NCI-H748 (cell line): Measurements from ENCODE around the gene TBC1D20.
"Not testable (repeated sequence)": the region's sequence is repeated elsewhere in the genome, so short reads cannot be mapped to it uniquely, and the experiment has no call there.

Experiments
- DNase-seq: peaks from one replicate; lab custom pipeline; 2025; ENCODE audit not compliant: unreplicated experiment; lab: John Stamatoyannopoulos, UW

TBC1D20 gene, protein sequence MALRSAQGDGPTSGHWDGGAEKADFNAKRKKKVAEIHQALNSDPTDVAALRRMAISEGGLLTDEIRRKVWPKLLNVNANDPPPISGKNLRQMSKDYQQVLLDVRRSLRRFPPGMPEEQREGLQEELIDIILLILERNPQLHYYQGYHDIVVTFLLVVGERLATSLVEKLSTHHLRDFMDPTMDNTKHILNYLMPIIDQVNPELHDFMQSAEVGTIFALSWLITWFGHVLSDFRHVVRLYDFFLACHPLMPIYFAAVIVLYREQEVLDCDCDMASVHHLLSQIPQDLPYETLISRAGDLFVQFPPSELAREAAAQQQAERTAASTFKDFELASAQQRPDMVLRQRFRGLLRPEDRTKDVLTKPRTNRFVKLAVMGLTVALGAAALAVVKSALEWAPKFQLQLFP

DNA sequence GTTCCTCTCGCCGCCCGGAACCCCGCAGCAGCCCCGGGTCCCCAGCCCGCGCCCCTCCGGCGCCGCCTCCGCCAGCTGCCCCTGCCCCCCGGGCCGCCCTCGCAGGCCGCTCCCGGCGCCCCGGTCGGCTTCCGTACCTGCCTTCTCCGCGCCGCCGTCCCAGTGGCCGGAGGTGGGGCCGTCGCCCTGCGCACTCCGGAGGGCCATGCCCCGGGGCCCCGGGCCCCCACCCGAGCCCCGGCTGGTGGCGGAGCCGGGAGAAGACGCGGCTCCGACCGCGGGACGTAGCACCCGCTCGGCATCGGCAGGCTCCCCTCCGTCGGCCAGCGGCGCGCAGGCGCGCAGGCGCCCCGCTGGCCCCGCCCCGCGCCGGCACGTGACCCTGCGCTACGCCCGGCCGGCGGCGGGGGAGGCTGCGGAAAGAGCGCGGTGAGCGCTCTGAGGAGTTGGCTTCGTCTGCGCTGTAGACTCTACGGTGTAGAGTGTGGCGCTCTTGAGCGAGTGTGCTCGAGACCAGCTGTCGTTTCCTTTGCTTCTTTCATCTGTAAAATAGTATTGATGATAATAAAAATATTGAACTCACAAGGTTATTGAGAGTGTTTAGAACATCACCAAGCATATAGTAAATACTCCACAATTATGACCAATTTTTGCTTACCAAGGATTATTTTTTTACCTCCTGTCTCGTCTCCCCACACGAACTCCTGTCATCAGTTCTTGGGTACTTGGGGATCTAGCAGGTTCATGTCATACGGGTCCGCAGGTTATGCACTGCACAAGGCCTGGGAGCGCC lies at the start of gene TBC1D20:
Gene TBC1D20, minus strand, starts transcription at position 335 of the 793 bp plus-strand sequence. Its CDS starts 128 bp downstream, at position 207.
- peak; percentile 96 for DNase-seq

DNA sequence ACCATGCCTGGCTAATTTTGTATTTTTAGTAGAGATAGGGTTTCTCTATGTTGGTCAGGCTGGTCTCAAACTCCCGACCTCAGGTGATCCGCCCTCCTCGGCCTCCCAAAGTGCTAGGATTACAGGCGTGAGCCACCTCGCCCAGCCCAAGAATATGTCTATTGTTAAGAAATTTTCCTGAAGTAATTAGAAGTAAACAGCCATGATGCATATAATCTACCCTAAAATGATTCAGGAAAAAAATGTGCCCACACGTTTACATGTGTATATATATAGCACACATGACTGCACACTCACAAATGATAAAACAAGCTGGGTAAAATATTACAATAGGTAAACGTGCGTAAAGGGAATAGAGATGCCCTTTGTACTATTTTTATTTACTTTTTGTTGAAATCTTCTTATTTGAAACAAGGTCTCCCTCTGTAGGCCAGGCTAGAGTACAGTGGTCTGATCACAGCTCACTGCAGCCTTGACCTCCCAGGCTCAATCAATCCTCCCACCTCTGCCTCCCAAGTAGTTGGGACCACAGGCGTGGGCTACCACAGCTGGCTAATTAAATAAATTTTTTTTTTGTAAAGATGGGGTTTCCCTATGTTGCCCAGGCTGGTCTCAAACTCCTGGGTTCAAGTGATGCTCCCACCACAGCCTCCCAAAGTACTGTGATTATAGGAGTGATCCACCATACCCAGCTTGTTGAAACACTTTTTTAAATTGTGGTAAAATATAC lies 48.2 kb upstream of the TBC1D20 start:
- not testable (repeated sequence) for DNase-seq

DNA sequence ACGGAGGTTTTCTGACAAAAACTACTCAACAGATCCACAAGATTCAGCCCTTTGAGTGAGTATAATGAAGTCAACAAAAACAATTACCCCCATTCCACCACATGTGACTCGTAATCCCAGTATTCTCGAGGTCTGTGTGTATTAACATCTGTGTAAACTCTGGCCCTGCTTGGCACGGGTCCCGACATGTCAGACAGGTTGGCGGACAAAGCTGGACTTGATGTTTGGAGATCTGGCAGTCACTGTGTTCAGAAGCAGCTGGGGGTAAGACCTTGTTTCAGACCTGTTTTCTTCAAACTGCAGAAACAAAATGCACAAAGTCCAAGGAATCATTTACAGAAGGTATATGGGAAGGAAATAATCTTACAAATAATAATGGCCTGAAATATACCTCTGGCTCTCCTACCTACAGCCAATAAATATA lies 46.0 kb upstream of the TBC1D20 start:
- DNase-seq: not testable (repeated sequence)

DNA sequence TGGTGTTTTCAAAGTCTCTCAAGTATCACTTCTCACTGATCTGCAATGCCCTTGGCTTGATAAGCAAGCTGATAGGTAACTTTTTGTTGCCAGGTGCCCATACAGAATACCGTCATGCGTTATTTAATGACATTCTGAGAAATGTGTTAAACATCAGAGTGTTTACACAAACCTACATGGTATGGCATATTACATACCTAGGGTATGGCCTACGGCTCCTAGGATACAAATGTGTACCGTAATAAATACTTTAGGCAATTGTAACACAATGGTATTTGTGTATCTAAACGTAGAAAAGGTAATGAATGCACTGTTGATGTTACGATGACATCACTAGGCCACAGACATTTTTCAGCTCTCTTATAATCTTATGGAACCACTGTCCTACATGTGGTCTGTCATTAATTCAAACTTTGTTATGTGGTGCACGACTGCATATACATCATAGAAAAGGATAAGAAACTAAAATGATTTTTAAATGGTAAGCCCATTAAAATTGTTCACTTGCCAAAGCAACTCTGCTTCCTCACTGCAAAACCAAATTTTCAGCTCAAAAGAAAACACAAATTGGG lies 45.5 kb upstream of the TBC1D20 start:
- DNase-seq: peak; percentile 26

DNA sequence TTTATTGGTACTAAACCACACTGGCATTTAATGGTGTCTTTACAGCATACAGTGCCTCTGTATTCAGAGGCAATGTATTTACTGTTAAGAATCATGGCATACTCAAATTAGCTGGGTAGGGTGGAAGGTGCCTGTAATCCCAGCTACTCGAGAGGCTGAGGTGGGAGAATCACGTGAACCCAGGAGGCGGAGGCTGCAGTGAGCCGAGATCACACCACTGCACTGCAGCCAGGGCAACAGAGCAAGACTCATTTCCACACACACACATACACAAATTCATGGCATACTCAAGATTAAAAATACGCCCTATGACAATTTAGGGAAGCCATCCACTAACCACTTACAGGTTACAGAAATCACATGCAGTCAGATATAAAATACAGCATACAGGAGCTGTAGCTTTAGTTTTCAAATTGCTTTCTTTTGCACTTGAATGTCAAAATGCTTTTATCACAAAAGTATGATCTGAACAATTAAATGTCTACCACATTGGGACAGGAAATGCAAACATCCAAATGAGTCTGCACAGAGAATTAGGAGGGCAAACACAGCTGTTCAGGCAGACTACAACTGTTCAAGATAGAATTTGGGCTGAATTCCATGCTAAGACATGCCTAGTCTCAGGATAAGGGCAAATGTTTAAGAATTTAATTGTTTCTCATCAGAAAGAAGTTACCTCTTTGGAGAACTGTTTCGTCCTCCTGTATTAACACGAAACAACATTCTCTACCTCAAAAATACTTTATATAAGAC lies 44.8 kb upstream of the TBC1D20 start:
- DNase-seq: no peak

DNA sequence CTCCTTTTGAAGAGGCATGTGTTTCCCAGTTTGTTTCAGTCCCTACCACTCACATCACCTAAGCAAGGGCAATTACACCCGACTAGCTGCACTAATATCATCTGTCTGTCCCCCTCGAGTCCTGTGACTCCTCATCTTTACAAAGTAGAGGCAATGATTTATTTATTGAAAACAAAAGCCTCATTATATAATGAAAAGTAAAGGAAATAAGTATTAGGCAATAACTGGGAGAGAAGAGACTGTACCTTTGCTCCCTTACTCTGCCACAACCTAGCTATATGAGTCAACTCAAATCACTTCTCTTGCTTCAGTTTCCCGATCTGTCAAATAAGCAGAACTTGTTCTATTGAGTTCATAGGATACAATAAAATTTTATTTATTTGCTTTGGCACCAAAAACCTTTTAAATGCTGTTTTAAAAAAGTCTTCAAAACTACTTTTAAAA lies 42.3 kb upstream of the TBC1D20 start:
- no peak for DNase-seq

DNA sequence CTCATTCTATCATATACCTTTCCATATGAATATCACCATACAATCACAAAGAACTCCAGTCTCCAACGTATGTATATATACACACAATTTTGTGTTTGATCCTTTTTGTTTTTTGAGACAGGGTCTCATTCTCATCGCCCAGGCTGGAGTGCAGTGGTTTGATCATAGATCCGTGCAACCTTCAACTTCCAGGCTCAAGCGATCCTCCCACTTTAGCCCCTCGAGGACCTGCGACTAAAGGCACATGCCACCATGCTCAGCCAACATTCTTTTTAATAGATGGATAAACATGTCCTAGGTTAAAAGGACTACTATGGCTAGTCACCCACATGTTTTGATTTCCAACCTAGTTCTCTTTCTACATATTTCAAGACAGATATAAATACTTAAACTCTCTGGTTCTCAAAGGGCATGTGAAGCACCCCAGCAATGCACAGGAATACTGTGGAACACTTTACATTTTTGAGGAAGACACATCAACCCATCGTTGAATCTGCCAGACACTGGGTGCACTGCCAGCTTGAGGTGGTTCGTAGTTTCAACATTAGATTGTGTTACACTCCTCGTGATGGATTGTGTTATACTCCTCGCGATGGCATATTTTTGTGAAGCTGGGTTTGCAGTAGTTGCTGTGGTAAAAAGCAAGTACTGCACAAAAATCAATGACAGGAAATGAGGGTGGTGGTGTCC lies 40.9 kb upstream of the TBC1D20 start:
- no peak for DNase-seq

DNA sequence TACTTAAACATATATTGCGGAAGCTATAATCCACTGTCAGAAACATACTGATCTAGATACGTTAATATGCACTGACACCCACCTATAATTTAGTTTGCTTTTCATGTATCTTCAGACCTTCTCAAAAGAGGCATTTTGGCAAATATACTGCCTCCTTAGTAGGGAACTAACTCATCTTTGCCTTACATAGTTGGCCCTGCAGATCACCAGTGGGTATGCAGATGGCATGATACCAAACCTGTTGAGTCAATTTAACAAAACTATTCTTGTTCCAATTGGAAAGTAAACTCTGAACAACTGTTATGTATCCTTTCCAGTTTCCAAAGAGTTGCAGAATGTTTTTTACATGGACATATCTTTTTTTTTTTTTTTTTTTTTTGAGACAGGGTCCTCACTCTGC lies 35.6 kb upstream of the TBC1D20 start:
- DNase-seq: no peak

DNA sequence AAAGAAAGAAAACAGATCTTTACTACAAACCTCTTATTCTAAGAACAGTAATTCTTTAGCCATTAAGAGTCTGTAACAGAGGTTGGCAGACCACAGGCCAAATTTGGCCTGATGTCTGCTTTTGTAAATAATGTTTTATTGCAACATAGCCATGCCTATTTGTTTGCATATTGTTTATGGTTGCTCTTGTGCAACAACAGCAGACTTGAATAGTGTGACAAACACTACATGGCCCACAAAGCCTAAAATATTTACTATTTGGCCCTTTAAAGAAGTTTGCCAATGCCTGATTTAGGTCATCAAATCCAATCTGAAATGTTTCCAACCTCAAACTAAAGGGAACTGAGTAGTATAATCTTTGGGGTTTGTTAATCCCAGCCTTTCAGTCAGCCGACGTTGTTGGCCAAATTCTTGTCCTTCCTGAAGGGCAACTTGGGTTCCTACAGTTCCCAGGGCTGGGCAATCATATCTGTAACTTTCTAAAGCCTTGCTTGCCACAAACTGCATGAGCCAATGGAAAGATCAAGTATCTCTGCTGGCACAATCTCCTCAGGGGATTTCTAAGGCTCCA lies 33.9 kb upstream of the TBC1D20 start:
- DNase-seq: no peak

DNA sequence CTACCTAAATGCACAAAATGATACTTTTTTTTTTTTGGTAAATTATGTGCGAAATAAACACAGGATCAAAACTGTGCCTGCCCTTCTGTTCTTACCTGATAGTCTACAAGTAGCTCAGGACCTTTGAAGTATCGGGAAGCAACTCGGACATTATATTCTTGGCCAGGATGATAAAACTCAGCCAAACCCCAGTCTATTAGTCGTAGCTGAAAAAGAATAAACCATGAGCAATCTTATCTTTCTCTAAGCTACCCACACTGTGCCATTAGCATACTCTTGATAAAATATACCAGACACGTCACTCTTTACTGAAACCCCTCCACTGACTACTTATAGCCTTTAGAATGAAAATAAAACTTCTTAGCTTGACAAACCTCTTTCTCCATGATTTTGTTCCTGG lies 29.8 kb upstream of the TBC1D20 start:
- DNase-seq: no peak

DNA sequence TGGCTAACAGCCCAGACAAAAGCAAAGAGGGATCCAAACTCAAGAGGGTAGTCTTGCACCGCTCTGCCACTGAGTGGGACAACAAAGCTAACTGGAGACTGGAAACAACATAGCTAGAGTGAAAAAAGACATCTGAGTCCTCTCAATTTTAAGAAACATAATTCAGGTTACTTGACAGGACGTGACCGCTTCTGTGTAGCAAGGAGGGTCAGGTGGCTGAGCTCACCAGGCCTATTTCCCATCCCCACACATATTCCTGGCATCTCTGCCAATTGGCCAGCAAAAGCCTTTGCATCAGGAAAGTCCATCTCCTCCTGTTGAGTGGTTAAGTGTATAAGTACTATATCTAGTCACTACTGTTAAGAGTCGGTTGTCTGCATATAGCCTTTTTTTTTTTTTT lies 25.3 kb upstream of the TBC1D20 start:
- DNase-seq: no peak

DNA sequence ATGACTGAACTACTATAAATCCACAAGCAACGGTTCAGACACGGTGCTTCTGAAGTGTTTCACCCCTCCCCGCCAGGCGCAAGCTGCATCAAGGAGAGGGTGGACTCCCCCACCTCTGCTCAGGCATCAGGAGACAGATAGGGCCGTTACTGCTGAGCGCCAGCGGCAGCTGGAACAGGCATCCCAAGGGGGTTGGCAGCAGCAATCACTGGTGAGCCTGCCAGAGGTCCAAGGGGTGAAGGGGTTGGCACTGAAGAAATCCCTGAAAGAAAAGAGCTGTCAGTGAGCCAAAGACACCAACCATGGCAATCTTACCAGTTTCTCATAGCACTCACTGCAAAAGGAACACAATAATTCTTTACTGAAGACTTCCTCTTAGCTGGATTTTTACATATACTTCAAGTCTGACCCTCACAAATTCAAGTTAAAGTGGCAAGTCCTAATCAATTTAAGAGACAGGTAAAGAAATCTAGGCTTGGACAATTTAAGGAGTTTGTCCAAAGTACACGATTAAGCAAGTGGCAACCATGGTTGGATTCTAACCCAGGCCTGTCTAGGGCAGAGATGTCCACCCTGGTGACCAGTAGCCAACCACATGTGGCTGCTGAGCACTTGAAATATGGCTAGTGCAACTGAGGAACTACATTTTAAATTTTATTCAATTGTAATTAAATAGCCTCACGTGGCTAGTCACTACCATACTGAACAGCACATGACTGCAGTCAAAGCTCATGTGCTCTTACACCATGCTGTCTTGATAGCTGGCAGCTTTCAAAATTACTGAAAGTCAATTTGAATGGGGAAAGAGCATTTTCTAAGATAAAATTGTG lies 21.7 kb upstream of the TBC1D20 start:
- DNase-seq: no peak

DNA sequence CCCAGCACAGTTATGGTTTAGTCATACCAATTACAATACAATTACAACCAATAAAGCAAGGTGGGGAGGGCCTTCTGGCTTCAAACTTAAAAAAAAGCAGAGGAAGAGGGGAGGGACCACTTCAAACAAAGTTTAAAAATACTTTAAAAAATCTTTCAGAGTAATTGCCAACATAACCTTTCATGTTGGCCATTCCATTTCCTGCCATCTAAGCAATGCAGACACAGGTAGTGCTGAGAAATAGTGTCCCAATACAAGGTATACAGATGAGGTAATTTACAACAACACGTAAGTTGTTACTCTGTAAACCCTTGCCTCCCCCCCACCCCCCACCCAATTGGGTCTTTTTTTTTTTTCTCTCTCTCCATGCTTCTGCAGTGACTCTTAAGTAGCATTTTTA lies 18.8 kb upstream of the TBC1D20 start:
- no peak for DNase-seq

DNA sequence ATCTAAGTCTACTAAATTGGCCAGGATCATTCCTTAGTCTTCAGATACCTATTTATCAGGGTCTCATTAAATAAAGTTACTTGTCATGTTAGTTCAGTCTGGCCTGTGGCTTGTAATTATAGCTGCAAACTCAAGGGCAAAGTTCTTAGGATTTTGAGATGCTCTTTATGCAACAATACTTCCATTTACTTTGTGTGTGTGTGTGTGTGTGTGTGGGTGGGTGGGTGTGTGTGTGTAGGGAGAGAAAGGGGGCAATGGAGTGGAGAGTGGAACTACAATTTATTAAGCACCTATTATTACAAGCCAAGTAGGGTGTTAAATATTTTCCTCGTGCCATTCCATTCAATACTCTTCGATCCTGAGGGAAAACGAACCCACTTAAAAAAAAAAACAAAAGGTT lies 17.7 kb upstream of the TBC1D20 start:
- no peak for DNase-seq

DNA sequence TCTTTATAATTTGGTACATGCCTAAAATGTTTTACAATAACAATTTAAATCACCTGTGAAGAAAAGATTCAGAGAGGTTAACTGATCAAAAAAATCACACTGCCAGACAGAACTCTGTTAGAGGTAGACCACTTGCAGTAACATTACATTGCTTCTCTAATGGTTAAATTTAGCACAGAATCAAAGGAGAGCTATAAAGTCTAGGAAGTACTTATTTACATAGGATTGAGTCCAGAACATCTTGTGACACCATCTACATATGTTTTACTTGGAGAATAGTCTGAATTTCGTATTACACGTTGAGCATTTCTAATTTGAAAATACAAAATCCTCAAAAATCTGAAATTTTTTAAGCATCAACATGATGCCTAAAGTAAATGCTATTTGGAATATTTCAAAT lies 17.2 kb upstream of the TBC1D20 start:
- no peak for DNase-seq

DNA sequence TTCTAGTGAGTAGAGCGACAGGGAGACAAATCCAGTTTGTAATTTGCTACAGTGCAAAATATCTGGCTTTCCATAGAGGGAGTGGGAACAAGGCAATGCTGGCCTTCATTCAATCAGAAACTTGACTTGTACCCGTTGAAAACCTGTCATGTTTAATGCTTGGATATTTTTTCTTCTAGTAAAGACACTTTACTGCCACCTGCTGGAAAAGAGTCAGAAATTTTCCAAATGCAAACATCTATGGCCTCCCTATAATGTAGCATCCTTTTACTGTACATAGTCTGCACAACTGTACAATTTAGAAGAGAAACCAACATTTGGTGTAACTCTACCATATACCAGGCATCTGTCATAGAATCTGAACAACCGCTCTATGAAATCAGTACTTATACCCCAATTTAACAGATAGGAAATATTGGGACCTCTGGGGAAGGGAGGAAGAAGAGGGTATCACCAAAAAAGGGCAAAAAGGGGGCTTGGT lies 16.7 kb upstream of the TBC1D20 start:
- peak; percentile 80 for DNase-seq

DNA sequence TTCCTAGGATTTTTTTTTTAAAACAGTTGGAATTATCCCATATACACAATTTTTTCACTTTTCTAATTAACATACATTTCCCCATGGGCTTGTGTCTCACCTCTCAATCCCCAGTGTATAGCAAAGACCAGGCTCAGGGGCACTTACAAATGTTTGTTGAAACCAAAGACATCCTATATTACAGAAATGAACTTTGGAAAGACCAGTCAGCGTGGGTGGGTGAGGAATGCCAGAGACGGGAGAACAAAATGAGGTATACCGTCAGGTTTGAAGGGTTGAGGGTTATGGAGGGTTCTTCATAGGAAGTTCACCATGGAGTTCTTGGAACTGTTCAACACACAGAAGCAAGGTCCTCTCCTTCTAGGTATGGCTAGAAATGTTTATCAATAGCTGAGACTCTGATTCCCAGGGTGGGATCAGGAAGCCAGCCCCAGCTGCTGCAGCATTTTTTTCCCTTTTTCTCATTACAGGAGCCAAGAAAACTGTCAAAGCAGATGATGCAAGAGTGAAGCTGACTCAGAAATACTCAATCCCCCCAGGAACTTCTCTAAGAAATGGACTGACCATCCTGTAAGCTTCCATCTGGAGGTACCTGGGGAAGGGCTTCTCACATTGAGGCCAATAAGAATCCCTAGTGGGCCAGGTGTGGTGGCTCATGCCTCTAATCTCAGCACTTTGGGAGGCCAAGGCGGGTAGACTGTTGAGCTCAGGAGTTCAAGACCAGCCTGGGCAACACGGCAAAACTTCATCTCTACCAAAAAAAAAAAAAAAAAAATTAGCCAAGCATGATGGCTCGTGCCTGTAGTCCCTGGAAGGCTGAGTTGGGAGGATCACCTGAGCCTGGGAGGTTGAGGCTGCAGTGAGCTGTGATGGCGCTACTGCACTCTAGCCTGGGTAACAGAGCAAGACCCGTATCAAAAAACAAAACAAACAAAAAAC lies 15.9 kb upstream of the TBC1D20 start:
- no peak for DNase-seq
